H1 (cell line): ENCODE results near the gene GRAMD1B. TPM values are rescaled to one million over a fixed set of nuclear protein-coding genes. Genes with fewer than 3 reads are reported as not detected.

Source experiments
- CHD2 ChIP-seq: IDR thresholded peaks from 2 replicates; pipeline ENCODE4 v1.6.1; 2012; ENCODE audit warnings: low read length, improper control_type of control experiment
- EP300 ChIP-seq, 2 experiments: IDR thresholded peaks; 1 replicate in 1 of 2; 2 replicates in 1 of 2; pipeline ENCODE4 v1.6.1; 2011 to 2012; ENCODE audit warnings: low read depth in 2 of 2, low read length in 2 of 2, mild to moderate bottlenecking in 2 of 2, borderline replicate concordance in 1 of 2, inconsistent platforms in 1 of 2, moderate library complexity in 1 of 2
- NRF1 ChIP-seq: IDR thresholded peaks from 2 replicates; pipeline ENCODE4 v1.6.1; 2011; ENCODE audit warnings: mild to moderate bottlenecking, low read depth, low read length, improper control_type of control experiment
- POU5F1 ChIP-seq: IDR thresholded peaks from 2 replicates; pipeline ENCODE4 v1.6.1; 2011; ENCODE audit warnings: low read depth, mild to moderate bottlenecking, low read length, moderate library complexity
- SIX5 ChIP-seq: IDR thresholded peaks from 2 replicates; pipeline ENCODE4 v1.6.1; 2011; ENCODE audit warnings: mild to moderate bottlenecking, low read depth, low read length
- TBP ChIP-seq: IDR thresholded peaks from 2 replicates; pipeline ENCODE4 v1.6.1; 2011; ENCODE audit warnings: low read depth, low read length, improper control_type of control experiment
- polyA plus RNA-seq, 7 experiments: library from polyadenylated mRNA; depleted of rRNA in 3 of 7; stranded (reverse) in 5 of 7; unstranded in 2 of 7; fragments of >200 nt in 5 of 7; fragments of 200-250 nt in 2 of 7; gene quantifications; 1 replicate in 5 of 7; 2 replicates in 1 of 7; 4 replicates in 1 of 7; pipeline versions ENCODE4 v1.2.1 to v1.2.3, GENCODE V29; 2011 to 2013; ENCODE audit warnings: missing spikeins in 2 of 7, mixed read lengths in 2 of 7
- total RNA-seq: library from RNA; stranded (reverse); fragmentation: NEBNext Ultra II Directional; extraction: Animal tissue kit (Norgen Biotek cat#: 25700); gene quantifications from 2 replicates; pipeline ENCODE4 v1.2.1, GENCODE V29; 2021

GRAMD1B gene
- total and polyA plus RNA-seq, 2 of the 8 experiments (the other 6 are each of a cell fraction or from before 2014, with no cell fraction given): 10.1 to 21.2 TPM

DNA sequence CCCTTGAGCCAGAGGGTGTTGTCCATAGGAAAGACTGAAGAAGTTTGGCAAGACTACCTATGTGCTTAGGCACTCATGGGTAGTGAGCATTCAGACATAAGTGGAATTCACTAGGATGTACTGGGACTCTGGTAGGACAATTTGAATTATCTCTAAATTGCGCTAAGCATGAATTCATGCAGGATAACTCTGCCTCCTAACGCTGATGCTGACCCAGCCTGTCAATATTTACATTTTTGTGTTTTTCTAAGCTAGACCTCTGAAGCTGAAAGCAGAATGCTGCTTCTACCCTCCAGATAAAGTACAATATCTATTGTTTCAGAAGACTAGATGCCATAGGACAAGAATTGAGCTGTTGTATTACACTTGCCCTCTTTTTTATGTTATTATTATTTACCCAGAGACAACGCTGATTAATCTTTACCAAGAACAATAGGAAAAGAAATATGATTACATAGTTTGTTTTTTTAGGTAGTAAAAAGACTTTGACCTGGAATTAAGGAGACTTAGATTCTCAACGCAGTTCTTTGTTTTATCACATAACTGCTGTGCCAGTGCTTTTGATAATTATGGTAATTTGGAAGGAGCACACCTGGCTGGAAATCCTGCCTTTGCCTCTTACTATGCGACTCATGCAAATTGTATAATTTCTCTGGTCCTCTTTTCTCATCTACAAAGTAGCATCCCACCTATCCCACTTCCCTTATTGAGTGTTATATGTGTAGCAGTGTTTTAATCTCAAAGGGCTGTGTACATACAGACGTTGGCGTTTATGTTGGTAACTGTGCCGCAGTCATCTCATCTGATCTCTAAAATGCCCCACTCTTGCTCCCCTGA is 21.2 kb upstream of the GRAMD1B start (continued):
- TF ChIP-seq TBP (no peak), POU5F1 (no peak), CHD2 (no peak), NRF1 (no peak), SIX5 (no peak), EP300 (IDR thresholded peaks at IDR 0.05; ENCODE audit: borderline replicate concordance in 1 of 2, low read depth in 2 of 2, low read length in 2 of 2) (no peak)
